Natural killer cell (primary cell): ENCODE measurements around the gene RDH13. TPM values are rescaled to one million over a fixed set of nuclear protein-coding genes. Genes with fewer than 3 reads are reported as not detected.
A peak's percentile ranks its signal among the peaks of the same experiment; 100 is the strongest.
"Not testable (repeated sequence)": the region's sequence is repeated elsewhere in the genome, so short reads cannot be mapped to it uniquely, and the experiment has no call there.

Source experiments
- ATAC-seq, 3 donors: fragments of 150-1000 bp in 2 of 3; fragments of 200-7000 bp in 1 of 3; cut with Tn5 transposase; 1 replicate in 1 of 3; 2 replicates in 2 of 3; pipeline ENCODE4 v1.10.0; 2021; ENCODE audit warnings: mild to moderate bottlenecking in 2 of 3, moderate library complexity in 2 of 3
- DNase-seq, 2 donors: peaks; one replicate each; pipeline versions ENCODE4 v3.0.0 to v3.0.0-alpha.2; 2013 to 2021; ENCODE audit warnings: mixed read lengths in 1 of 2
- H3K27ac ChIP-seq: one replicate; pipeline ENCODE4 v1.5.1; 2013; ENCODE audit warnings: mild to moderate bottlenecking, low read length
- H3K27me3 ChIP-seq: one replicate; pipeline ENCODE4 v1.6.1; 2013; ENCODE audit warnings: low read length; ENCODE audit not compliant: control insufficient read depth, insufficient read depth
- H3K36me3 ChIP-seq: one replicate; pipeline ENCODE4 v1.6.1; 2013; ENCODE audit warnings: low read length; ENCODE audit not compliant: control insufficient read depth, insufficient read depth
- H3K4me1 ChIP-seq: one replicate; pipeline ENCODE4 v1.6.1; 2013; ENCODE audit warnings: low read length; ENCODE audit not compliant: control insufficient read depth, insufficient read depth
- H3K4me3 ChIP-seq: one replicate; pipeline ENCODE4 v1.5.1; 2013; ENCODE audit warnings: low read length
- H3K9me3 ChIP-seq: one replicate; pipeline ENCODE4 v1.6.1; 2013; ENCODE audit warnings: low read length; ENCODE audit not compliant: control insufficient read depth, insufficient read depth
- H3K27ac Mint-ChIP-seq, 2 donors: one replicate each; pipeline ENCODE4 v1.8.0; 2022; ENCODE audit warnings: mild to moderate bottlenecking in 2 of 2, mixed read lengths in 2 of 2, moderate library complexity in 1 of 2
- H3K27me3 Mint-ChIP-seq, 2 donors: one replicate each; pipeline ENCODE4 v1.8.0; 2022; ENCODE audit warnings: low read depth in 2 of 2, mixed read lengths in 2 of 2
- H3K36me3 Mint-ChIP-seq: one replicate; pipeline ENCODE4 v1.8.0; 2022; ENCODE audit warnings: mixed read lengths
- H3K4me1 Mint-ChIP-seq, 2 donors: one replicate each; pipeline ENCODE4 v1.8.0; 2022; ENCODE audit warnings: mixed read lengths in 2 of 2
- H3K4me3 Mint-ChIP-seq: one replicate; pipeline ENCODE4 v1.8.0; 2022; ENCODE audit warnings: mild to moderate bottlenecking, moderate library complexity, mixed read lengths
- H3K9me3 Mint-ChIP-seq, 2 donors: one replicate each; pipeline ENCODE4 v1.8.0; 2022; ENCODE audit warnings: mixed read lengths in 2 of 2
- CTCF ChIP-seq: fragments of 200-600 bp; IDR thresholded peaks from one replicate; pipeline ENCODE4 v1.8.0; 2022; ENCODE audit warnings: antibody characterized with exemption
- WGBS: methylation state at CpG from one replicate; pipeline ENCODE4 v1.1.7; 2013; ENCODE audit warnings: missing lambda C conversion rate; ENCODE audit not compliant: insufficient coverage; 5-methylcytosine and 5-hydroxymethylcytosine counted together
- intact Hi-C: fragments of 100-400 bp; cut with micrococcal nuclease; formaldehyde crosslinking; loops from one replicate; pipeline ENCODE4 v1.14.2; 2022
- total RNA-seq, 4 donors: library from RNA; stranded (reverse); fragments of 120-200 nt in 1 of 4; gene quantifications; one replicate each; pipeline versions ENCODE4 v1.2.3 to v1.2.4, GENCODE V29; 2013 to 2022

The RDH13 gene
- total RNA-seq, 3 donors from 2014 or later (not counting 1 experiment from before 2014, with no cell fraction given), result 18.2 to 25.3 (median 19.3) TPM

DNA sequence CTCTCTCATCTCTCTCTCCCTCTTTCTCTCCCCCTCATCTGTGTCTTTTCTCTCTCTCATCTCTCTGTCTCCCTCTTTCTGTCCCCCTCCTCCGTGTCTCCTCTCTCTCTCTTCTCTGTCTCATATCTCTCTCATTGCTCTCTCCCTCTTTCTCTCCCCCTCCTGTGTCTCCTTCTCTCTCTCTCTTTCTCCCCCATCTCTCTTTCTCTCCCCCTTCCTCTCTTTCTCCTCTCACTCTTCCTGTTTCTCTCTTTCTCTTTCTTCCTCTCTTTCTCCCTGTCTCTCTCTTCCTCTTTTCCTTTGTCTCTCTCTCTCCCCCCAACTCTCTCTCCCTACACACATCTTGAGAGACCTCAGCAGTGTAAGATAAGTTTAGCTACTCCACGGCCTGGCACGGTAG is 4.9 kb upstream of the RDH13 start:
- Mint-ChIP-seq H3K4me3 (no peak overlapping the region), H3K36me3 (no peaks in the 10 kb centered on the region), H3K27ac (no peak overlapping the region), H3K4me1 (peaks cover 9 to 13% of the 10 kb centered on the region in 2 donors), H3K9me3 (no peaks in the 10 kb centered on the region), H3K27me3 (peaks cover 33 to 45% of the 10 kb centered on the region in 2 donors)
- WGBS, result 55% methylated on average over 3 of the region's 3 CpGs
- Histone ChIP-seq H3K36me3 (no peaks in the 10 kb centered on the region), H3K4me3 (no peak overlapping the region), H3K9me3 (no peaks in the 10 kb centered on the region), H3K27me3 (peaks cover 30% of the 10 kb centered on the region), H3K4me1 (peaks cover 17% of the 10 kb centered on the region), H3K27ac (no peak overlapping the region)
- no peak for TF ChIP-seq CTCF
- ATAC-seq (no peak), DNase-seq (no peak)
- intact Hi-C loops, result no loop called here

DNA sequence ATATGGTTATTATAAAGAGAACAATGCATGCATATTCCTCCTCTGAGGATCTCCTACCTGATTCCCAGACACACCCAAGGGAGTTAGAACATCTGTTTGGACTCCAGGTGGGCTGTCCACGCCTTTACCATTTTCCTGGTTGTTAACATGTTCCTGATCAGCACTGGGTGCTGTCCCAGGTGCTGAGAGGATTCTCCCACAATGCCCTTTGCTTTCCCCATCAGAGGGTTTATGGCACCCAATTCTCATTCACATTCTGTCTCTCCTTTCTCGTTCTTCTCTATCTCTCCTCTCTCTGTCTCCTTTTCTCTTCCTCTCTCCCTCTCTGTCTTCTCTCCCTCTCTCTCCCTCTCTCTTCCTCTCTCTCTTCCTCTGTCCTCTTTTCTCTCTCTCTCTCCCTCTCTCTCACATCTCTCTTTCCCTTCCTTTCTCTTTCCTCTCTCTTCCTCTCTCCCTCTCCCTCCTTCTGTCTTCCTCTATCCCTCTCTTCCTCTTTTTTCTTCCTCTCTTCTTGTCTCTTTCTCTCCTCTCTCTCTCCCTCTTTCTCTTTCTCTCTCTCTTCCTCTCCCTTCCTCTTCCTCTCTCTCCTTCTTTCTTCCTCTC is 3.3 kb upstream of the RDH13 start:
- Histone ChIP-seq H3K4me3 (no peak overlapping the region), H3K27ac (no peak overlapping the region), H3K27me3 (peaks cover 22% of the 10 kb centered on the region), H3K4me1 (peaks cover 30% of the 10 kb centered on the region), H3K36me3 (no peaks in the 10 kb centered on the region), H3K9me3 (no peaks in the 10 kb centered on the region)
- peaks cover 33 to 35% of the 10 kb centered on the region in 2 donors for H3K27me3 Mint-ChIP-seq
- no peak for TF ChIP-seq CTCF
- peaks cover 9 to 25% of the 10 kb centered on the region in 2 donors for H3K4me1 Mint-ChIP-seq
- H3K36me3 Mint-ChIP-seq, result no peaks in the 10 kb centered on the region
- H3K4me3 Mint-ChIP-seq, result no peak overlapping the region
- H3K27ac Mint-ChIP-seq, result no peak overlapping the region
- no peaks in the 10 kb centered on the region for H3K9me3 Mint-ChIP-seq
- 30% methylated on average over 2 of the region's 2 CpGs for WGBS
- no peak for ATAC-seq
- no peak for DNase-seq
- intact Hi-C loops, result no loop called here

DNA sequence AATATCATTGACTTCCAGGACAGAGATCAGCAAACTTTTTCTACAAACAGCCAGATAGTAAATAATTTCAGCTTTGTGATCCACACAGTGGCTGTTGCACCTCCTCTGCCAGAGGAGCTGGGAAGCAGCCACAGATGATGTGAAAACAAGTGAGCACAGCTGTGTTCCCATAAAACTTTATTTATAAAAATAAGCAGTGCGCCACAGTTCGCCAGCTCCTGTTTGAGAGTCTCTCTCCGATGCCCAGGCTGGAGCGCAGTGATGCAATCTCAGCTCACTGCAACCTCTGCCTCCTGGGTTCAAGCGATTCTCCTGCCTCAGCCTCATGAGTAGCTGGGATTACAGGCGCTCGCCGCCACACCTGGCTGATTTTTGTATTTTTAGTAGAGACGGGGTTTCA is 2.6 kb upstream of the RDH13 start:
- Histone ChIP-seq H3K4me1 (peaks cover 30% of the 10 kb centered on the region), H3K27me3 (peaks cover 20% of the 10 kb centered on the region)
- H3K27ac Mint-ChIP-seq, H3K36me3 Mint-ChIP-seq, H3K4me3 Mint-ChIP-seq, H3K4me3 ChIP-seq, ATAC-seq, H3K9me3 ChIP-seq, H3K27ac ChIP-seq, H3K36me3 ChIP-seq, DNase-seq, intact Hi-C loops, H3K9me3 Mint-ChIP-seq: not testable (repeated sequence)
- WGBS, result 76% methylated on average over 9 of the region's 9 CpGs
- Mint-ChIP-seq H3K27me3 (peaks cover 31 to 33% of the 10 kb centered on the region in 2 donors), H3K4me1 (peaks cover 10 to 27% of the 10 kb centered on the region in 2 donors)

DNA sequence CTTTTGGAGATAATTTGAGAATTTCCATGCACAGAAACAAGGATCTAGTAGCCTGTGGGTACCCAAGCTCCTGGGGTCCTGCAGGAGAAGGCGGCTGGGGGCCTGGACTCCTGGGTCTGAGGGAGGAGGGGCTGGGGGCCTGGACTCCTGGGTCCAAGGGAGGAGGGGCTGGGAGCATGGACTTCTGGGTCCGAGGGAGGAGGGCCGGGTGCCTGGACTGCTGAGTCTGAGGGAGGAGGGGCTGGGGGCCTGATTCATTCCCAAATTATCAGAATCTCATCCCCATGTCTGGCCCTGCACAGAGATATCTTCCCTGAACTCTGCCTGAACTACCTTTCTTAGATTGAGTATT is 520 bp upstream of the RDH13 start:
- peaks cover 5% of the 10 kb centered on the region for H3K27me3 ChIP-seq
- WGBS, result 84% methylated on average over 2 of the region's 3 CpGs
- H3K27ac ChIP-seq, result peak overlapping the region; percentile 71
- peaks cover 2% of the 10 kb centered on the region for H3K36me3 ChIP-seq
- no peaks in the 10 kb centered on the region for H3K36me3 Mint-ChIP-seq
- peaks cover 16 to 20% of the 10 kb centered on the region in 2 donors for H3K27me3 Mint-ChIP-seq
- H3K9me3 Mint-ChIP-seq, result no peaks in the 10 kb centered on the region
- peak overlapping the region; percentile 64 to 82 for H3K27ac Mint-ChIP-seq
- DNase-seq (no peak), ATAC-seq (no peak)
- TF ChIP-seq CTCF, result no peak
- intact Hi-C loops, result loop anchor here (1.0 kb wide), 1 partner anchor 18 kb away; no protein-coding TSS in a partner anchor
- H3K4me1 ChIP-seq, result peaks cover 20% of the 10 kb centered on the region
- H3K4me1 Mint-ChIP-seq, result peaks cover 4 to 17% of the 10 kb centered on the region in 2 donors
- H3K4me3 ChIP-seq, result no peak overlapping the region
- no peaks in the 10 kb centered on the region for H3K9me3 ChIP-seq
- H3K4me3 Mint-ChIP-seq, result peak overlapping the region; percentile 92

DNA sequence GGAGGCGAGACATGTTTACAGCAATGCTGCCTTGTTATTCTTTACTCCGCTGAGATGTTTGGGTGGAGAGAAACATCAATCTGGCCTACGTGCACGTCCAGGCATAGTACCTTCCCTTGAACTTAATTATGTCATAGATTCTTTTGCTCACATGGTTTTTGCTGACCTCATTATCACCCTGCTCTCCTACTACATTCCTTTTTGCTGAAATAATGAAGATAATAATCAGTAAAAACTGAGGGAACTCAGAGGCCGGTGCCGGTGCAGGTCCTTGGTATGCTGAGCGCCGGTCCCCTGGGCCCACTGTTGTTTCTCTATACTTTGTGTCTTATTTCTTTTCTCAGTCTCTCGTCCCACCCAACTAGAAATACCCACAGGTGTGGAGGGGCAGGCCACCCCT is 2.7 kb downstream of the RDH13 start:
- H3K9me3 Mint-ChIP-seq, H3K27ac Mint-ChIP-seq, H3K9me3 ChIP-seq, intact Hi-C loops, H3K27me3 Mint-ChIP-seq, H3K36me3 Mint-ChIP-seq, H3K27ac ChIP-seq, ATAC-seq, H3K4me3 Mint-ChIP-seq, DNase-seq, H3K27me3 ChIP-seq, H3K4me3 ChIP-seq: not testable (repeated sequence)
- Histone ChIP-seq H3K36me3 (peaks cover 19% of the 10 kb centered on the region), H3K4me1 (peaks cover 20% of the 10 kb centered on the region)
- WGBS, result 97% methylated on average over 8 of the region's 9 CpGs
- peaks cover 4 to 17% of the 10 kb centered on the region in 2 donors for H3K4me1 Mint-ChIP-seq
